Cardiac fibroblast (primary cell): ENCODE measurements around the gene UVSSA.
"Not testable (repeated sequence)": the region's sequence is repeated elsewhere in the genome, so short reads cannot be mapped to it uniquely, and the experiment has no call there.

Source experiments
- DNase-seq, 2 donors: peaks; one replicate each; pipeline versions ENCODE4 v3.0.0 to v3.0.0-alpha.2; 2010; ENCODE audit warnings: low read depth in 2 of 2
- H3K4me3 ChIP-seq, 2 donors: replicated peaks in 1 of 2; 1 replicate in 1 of 2; 2 replicates in 1 of 2; pipeline ENCODE4 v1.5.1; 2011; ENCODE audit warnings: low read depth in 2 of 2, low read length in 2 of 2, mild to moderate bottlenecking in 2 of 2, moderate library complexity in 1 of 2
- TF ChIP-seq, protein P1 (sequence below): IDR thresholded peaks from one replicate; pipeline ENCODE4 v1.5.1; 2011; ENCODE audit warnings: low read depth, mild to moderate bottlenecking, low read length, inconsistent platforms

UVSSA gene

DNA sequence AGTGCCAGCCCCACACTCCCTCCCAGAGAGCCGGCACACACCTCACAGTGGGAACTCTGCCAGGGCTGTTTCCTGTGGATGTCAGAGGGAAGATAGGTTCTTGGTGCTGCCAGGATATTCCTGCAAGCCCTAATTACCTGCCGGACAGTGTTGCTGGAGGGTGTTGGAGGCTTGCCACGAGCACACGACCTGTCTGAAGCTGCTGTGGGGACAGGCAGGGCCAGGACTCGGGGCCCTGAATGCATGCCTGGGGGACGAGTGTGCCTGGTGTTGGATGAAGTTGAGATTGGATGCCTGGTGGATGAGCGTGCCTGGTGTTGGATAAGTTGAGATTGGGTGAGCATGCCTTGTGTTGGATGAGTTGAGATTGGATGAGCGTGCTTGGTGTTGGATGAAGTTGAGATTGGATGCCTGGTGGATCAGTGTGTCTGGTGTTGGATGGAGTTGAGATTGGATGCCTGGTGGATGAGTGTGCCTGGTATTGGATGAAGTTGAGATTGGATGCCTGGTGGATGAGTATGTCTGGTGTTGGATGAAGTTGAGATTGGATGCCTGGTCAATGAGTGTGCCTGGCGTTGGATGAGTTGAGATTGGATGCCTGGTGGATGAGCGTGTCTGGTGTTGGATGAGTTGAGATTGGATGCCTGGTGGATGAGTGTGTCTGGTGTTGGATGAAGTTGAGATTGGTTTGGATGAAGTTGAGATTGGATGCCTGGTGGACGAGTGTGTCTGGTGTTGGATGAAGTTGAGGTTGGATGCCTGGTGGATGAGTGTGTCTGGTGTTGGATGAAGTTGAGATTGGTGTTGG lies 23.2 kb upstream of the UVSSA start:
- peak; percentile 56 to 98 for DNase-seq
- no peak overlapping the region for H3K4me3 ChIP-seq
- TF ChIP-seq, protein P1, sequence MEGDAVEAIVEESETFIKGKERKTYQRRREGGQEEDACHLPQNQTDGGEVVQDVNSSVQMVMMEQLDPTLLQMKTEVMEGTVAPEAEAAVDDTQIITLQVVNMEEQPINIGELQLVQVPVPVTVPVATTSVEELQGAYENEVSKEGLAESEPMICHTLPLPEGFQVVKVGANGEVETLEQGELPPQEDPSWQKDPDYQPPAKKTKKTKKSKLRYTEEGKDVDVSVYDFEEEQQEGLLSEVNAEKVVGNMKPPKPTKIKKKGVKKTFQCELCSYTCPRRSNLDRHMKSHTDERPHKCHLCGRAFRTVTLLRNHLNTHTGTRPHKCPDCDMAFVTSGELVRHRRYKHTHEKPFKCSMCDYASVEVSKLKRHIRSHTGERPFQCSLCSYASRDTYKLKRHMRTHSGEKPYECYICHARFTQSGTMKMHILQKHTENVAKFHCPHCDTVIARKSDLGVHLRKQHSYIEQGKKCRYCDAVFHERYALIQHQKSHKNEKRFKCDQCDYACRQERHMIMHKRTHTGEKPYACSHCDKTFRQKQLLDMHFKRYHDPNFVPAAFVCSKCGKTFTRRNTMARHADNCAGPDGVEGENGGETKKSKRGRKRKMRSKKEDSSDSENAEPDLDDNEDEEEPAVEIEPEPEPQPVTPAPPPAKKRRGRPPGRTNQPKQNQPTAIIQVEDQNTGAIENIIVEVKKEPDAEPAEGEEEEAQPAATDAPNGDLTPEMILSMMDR: no peak

DNA sequence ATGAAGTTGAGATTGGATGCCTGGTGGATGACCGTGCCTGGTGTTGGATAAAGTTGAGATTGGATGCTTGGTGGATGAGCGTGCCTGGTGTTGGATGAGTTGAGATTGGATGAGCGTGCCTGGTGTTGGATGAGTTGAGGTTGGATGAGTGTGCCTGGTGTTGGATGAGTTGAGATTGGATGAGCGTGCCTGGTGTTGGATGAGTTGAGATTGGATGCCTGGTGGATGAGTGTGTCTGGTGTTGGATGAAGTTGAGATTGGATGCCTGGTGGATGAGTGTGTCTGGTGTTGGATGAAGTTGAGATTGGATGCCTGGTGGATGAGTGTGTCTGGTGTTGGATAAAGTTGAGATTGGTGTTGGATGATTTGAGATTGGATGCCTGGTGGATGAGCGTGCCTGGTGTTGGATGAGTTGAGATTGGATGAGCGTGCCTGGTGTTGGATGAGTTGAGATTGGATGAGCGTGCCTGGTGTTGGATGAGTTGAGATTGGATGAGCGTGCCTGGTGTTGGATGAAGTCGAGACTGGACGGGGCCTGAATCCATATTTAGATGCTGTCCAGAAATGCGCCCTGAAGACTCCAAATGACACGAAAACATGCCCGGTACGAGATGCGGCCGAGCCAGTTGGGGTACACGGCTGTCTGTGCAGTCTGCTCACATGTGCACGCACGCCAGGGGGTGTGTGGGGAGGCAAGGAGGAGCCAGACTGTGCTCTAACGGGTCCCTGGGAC lies 22.4 kb upstream of the UVSSA start:
- DNase-seq: peak in 1 of 2 donors; percentile 62
- not testable (repeated sequence) for H3K4me3 ChIP-seq

DNA sequence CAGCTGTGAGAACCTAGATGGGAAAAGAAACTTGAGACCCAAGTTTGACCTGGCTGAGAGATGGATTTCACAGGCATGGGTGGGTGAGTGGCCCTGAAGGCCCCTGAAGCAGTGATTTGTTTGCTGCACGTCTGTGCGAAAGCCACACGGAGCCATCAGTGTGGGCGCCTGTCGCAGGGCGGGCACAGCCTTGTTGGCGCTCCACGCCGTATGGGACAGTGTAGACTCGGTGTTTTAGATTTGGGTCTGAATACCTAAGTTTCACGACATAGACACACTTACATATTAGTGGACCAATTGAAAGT lies 21.9 kb upstream of the UVSSA start:
- H3K4me3 ChIP-seq: no peak overlapping the region
- DNase-seq: no peak
- TF ChIP-seq, protein P1: no peak

DNA sequence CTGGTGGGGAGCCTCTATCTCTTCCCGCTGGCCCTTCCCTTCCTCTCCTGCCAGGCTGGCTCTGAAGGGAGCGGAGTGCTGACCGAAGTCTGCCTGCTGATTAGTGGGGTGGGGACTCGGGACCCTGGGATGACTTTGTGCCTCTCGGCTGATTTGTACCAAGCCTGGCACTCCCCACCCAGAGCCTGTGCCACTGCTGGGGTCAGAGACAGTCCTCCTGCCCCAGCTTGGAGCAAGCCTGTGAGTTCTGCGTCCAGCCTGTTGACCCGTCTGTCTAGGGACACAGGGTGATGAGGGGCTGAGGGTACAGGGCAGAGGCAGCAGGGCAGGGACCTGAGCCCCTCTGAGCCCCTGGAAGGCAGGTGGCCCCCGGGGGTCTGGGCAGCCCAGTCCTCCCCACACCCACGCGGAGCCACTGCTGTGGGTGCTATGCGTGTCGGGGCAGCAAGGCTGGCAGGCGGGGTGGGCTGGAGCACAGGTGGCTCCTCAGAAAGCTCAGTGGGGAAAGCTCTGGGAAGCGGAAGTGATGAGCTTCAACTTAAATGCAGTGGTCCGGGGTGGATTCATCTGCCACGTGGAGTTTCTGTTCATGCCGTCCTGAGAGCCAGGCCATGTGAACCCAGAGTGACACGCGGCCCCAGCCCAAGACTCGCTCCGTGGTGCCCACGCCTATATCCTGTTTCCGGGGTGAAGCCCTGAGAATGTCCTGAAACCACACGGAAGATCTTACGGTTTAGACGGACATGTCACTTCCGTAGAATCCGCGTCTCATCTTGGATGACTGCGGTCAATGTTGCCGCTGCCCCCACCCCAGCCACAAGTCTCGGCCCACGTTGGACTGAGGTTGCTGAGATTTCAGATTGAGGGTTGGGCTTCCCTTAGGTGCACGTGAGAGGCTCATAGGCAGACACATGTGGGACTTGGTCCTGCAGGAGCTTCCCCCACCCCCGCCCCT lies 21.1 kb upstream of the UVSSA start:
- DNase-seq: no peak
- TF ChIP-seq, protein P1: no peak
- H3K4me3 ChIP-seq: no peak overlapping the region

DNA sequence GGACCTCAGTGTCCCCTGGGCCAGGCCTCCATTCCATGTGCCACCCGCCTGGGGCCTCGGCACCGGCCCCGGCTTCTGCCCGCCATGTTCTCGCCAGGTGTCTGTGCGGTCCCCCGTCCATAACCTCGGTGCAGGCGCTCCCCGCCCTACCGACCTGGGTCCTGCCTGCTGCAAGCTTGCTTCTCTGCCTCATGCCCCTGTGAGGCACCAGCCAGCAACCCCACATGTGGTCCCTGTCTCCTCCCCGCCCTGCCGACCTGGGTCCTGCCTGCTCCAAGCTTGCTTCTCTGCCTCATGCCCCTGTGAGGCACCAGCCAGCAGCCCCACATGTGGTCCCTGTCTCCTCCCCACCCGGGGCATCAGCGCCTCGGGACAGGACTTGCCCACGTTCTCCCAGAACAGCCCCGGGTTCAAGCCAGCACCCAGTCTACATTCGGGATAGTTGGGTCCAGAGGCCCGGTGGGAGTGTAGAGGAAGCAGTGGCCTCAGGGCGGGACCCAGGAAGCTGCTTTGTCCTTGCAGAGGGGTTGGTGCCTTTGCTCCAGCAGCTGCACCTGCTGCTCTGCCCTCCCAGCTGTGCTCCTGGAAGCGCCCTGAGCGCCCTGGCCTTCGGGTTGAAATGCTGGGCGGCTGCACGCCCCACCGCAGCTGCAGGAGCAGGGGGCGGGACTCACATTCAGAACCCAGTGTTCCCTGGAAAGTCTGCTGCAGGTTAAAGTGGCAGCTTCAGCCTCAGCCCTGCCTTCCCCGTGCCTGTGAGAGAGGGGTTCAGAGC lies 20.1 kb upstream of the UVSSA start:
- no peak for DNase-seq
- no peak overlapping the region for H3K4me3 ChIP-seq
- TF ChIP-seq, protein P1: no peak

DNA sequence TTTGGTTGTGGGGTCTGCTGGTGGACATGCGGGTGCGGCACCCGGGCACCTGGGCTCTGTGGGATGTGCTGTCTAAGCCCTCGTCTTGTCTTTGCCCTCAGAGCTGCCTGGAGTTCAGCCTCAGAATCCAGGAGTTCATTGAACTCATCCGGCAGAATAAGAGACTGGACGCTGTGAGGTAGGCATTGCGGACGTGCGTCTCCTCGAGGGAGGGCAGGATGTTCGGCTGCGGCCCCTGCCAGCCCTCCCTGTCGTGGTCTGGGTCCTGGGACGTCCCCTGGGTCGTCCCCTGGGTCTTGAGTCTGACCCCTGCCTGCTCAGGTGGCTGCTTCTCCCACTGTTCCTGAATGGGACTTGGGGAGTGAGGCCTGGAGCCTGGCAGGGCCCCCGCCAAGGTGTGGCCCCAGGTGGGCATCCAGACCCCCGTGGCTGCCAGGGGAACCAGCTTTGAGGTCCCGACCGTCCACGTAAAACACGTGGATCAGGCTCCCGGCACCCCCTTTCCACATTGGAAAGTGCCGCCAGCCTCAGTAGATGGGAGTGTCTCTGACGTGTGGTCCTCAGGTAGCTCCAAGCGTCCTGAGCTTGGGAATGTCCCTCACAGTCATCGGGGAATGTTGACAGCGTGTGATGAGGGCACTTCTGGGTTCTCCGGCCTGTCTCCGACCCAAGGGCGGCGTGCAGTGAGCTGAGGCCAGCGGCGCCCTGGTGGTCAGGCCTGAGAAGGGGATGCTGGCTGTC lies 19.3 kb upstream of the UVSSA start:
- no peak overlapping the region for H3K4me3 ChIP-seq
- TF ChIP-seq, protein P1: no peak
- DNase-seq: no peak
